ENCODE data around the gene CCND1.

- TF ChIP-seq SIN3A (IDR thresholded peaks at IDR 0.05; ENCODE audit: borderline replicate concordance, insufficient read depth, low read length) (no peak), POLR2AphosphoS5 (IDR thresholded peaks at IDR 0.05; ENCODE audit: low read depth, low read length) (no peak), TAF1 (IDR thresholded peaks at IDR 0.05; ENCODE audit: borderline replicate concordance, insufficient read depth, low read length) (no peak), FOXP2 (optimal IDR thresholded peaks at IDR 0.05; ENCODE audit: borderline replicate concordance, extremely low read depth, extremely low read length, insufficient read depth) (no peak)
- TF ChIP-seq, protein P1, sequence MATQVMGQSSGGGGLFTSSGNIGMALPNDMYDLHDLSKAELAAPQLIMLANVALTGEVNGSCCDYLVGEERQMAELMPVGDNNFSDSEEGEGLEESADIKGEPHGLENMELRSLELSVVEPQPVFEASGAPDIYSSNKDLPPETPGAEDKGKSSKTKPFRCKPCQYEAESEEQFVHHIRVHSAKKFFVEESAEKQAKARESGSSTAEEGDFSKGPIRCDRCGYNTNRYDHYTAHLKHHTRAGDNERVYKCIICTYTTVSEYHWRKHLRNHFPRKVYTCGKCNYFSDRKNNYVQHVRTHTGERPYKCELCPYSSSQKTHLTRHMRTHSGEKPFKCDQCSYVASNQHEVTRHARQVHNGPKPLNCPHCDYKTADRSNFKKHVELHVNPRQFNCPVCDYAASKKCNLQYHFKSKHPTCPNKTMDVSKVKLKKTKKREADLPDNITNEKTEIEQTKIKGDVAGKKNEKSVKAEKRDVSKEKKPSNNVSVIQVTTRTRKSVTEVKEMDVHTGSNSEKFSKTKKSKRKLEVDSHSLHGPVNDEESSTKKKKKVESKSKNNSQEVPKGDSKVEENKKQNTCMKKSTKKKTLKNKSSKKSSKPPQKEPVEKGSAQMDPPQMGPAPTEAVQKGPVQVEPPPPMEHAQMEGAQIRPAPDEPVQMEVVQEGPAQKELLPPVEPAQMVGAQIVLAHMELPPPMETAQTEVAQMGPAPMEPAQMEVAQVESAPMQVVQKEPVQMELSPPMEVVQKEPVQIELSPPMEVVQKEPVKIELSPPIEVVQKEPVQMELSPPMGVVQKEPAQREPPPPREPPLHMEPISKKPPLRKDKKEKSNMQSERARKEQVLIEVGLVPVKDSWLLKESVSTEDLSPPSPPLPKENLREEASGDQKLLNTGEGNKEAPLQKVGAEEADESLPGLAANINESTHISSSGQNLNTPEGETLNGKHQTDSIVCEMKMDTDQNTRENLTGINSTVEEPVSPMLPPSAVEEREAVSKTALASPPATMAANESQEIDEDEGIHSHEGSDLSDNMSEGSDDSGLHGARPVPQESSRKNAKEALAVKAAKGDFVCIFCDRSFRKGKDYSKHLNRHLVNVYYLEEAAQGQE (IDR thresholded peaks at IDR 0.05; ENCODE audit: insufficient read depth in 1 of 2, low read depth in 2 of 2, low read length in 2 of 2) = no peak
These were observed 20.2 kb upstream of the CCND1 start for GRCh38 chr11:69620683-69621290.

All from PFSK-1 (cell line).